Ureter (tissue), 1 donor: ENCODE data around the gene GPR61. TPM values are rescaled to one million over a fixed set of nuclear protein-coding genes. Genes with fewer than 3 reads are reported as not detected.
A peak's percentile ranks its signal among the peaks of the same experiment; 100 is the strongest.

Experiments
- DNase-seq: peaks from one replicate; pipeline ENCODE4 v3.0.0-alpha.2; 2020; ENCODE audit warnings: low spot score
- total RNA-seq: library from RNA; stranded (reverse); gene quantifications from one replicate; pipeline ENCODE4 v1.2.4, GENCODE V29; 2023
- donor health status: DM: yes; HTN: yes; CAD: no.

The GPR61 gene, protein sequence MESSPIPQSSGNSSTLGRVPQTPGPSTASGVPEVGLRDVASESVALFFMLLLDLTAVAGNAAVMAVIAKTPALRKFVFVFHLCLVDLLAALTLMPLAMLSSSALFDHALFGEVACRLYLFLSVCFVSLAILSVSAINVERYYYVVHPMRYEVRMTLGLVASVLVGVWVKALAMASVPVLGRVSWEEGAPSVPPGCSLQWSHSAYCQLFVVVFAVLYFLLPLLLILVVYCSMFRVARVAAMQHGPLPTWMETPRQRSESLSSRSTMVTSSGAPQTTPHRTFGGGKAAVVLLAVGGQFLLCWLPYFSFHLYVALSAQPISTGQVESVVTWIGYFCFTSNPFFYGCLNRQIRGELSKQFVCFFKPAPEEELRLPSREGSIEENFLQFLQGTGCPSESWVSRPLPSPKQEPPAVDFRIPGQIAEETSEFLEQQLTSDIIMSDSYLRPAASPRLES
- not detected for total RNA-seq

DNA sequence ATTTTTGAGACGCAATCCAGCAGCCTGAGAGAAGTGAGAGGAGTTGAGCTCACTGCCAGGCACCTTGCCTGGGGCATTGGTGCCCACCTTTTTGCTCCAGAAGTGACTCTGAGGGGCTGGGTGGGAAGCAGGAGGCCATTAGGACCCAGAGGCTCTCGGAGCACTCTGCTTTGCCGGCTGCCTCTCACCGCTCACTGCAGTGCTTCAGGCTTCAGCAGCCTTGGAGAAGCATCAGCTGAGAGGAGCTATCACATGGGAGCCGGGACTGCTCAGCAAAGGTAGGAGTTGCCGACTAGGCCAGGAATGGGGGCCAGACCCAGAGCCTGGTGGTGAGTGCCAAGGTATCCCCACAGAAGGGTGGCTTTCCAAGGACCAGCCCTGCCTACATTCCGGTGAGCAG is at the start of gene GPR61:
TSS of gene GPR61 (plus strand) at position 197 of the 400 bp plus-strand sequence. CDS start 3,151 bp downstream, outside the sequence.
- DNase-seq: no peak

DNA sequence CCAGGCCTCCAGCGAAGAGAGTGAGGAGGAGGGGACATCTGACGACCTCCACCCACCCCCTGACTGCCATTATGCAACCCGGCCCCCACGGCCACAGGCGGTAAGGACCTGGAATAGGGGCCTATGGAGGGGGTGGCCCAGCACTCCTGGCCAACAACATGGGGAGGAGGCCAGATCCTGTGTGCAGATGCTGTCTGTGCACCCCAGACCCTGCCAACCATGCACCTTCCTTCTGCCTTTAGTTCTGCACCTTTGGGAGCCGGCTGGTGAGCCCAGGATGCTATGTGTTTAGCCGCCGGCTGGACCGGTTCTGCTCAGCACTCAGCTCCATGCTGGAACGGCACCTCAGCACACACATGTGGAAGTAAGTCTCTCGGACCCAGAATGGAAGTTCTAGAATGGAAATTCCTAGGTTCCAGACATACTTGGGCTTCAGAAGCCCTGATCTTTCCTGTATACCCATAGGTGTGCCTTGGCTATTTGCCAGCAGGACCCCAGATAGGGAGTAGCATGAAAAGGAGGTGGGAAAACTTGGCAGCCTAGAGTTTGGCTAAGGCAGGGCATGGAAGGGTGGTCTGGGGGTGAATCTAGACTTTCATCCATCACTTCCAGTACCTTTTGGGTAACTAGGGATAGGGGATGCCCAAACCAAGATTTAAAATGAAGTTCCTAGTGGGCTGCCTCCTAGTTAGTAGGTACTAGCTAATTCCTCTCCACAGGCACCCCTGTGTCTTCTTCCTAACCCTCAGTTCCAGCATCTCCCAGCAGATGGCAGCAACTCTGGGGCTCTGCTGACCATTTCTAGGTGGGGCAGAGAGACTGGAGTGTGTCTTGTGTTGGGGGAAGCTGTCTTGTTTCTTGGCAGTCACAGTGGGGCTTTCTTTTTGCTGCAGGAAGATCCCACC is 49.4 kb upstream of the GPR61 start:
- DNase-seq: peak; percentile 77

DNA sequence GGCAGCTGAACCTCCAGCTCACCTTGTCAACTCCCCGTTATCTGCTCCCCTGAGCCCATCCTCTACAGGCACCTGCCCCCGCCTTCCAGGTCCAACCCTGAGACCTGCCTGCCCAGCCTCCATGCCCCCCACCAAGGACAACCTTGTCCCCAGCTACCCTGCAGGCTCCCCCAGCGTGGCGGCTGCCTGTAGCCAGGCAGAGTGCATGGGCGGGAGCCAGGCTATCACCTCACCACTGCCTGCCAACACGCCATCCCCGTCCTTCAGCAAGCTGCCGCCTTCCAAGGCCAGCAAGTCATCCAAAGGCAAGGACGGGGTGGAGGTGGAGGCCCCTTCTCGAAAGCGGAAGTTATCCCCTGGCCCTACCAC is 48.8 kb upstream of the GPR61 start:
- DNase-seq: no peak

DNA sequence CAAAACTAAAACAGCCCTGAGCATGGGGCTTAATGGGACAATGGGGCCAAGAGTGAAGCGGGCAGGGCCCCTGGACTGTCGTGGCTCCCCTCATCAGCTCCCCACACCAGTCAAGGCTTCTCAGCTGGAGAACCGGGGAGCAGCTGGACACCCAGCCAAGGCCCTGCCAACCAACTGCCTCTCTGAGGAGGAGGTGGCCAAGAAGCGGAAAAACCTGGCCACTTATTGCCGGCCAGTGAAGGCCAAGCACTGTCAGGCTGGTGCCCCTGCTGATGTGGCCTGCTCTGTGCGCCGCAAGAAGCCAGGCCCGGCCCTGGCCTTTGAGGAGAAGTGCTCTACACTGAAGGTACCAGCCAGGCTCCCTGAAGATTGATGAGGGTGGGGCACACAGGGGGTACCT is 48.3 kb upstream of the GPR61 start:
- no peak for DNase-seq

DNA sequence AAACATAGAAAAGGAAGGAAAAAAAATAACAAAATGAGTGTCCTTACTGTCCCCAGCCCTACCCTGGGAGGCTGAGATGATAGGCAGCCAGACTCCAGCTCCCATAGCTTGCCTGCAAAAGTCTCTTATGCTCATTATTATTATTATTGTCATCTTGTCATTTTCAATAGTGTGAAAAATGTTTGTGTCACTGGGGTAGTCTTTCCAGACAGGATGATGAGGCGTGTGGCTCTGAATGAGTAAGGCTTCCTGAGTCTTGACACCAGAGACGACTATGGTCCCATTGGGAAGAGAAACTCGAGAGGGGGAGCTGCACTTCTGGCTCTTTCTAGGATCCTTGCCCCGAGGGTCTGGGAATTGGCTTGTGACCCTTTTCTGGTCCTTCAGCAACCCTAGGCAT is 46.9 kb upstream of the GPR61 start:
- no peak for DNase-seq

DNA sequence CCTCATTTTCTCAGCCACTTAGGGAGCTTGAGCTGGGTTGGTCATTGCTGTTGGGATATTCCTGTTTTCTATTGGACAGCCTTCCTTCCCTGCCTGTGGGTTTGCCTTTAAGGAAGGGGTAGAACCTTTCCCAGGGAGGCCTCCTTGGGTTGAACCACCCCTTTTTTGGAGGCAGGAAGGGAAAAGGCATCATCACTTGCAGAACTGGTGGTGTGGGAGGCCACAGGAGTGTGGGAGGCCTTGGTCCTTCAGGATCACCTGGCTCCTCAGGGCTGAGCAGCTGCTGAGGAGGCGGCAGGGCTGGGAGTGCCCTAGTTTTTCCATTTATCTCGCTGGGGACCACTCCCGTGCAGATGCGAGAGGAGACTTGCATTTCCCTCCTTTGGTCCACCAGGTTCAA is 46.4 kb upstream of the GPR61 start:
- DNase-seq: no peak

DNA sequence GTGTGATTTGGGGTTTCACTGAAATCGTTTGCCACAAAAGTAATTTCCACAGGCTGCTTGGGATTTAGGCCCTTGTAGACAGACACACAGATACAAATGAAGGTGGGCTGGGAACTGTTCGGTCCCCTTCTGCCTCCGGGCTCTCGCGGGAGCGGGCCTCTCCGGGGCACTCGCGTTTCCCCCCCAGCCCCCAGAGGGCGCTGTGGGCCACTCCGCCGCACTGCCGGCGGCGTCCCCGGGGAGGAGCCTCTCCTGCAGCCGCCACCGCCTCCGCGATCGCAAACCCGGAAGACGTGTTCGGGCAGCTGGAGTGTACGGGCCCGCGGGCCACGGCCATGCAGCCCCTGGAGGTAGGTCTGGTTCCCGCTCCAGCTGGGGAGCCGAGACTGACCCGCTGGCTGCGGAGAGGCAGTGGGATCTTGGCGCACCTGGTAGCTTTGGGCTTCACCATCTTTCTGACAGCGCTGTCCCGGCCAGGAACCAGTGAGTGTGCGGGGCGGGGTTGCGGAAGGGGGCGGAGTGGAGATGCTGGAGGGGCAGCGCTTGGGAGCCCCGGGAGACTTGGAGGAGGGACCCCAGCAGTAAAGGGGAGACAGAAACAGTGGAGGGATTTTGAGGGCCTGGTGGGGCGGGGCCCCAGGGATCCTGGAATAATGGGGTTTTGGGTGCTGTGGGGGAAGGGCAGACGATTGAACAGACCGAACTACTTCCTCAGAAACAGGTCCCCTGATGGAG is 45.7 kb upstream of the GPR61 start, which contains the start of gene CYB561D1:
TSS of gene CYB561D1 (plus strand) at position 290 of the 735 bp plus-strand sequence. CDS start at position 336, 46 bp downstream.
- peak; percentile 89 for DNase-seq

DNA sequence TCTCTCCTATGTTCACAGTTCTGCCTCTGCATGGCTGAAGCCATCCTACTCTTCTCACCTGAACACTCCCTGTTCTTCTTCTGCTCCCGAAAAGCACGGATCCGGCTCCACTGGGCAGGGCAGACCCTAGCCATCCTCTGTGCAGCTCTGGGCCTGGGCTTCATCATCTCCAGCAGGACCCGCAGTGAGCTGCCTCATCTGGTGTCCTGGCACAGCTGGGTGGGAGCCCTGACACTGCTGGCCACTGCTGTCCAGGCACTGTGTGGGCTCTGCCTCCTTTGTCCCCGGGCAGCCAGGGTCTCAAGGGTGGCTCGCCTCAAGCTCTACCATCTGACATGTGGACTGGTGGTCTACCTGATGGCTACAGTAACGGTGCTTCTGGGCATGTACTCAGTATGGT is 43.9 kb upstream of the GPR61 start:
- DNase-seq: no peak

DNA sequence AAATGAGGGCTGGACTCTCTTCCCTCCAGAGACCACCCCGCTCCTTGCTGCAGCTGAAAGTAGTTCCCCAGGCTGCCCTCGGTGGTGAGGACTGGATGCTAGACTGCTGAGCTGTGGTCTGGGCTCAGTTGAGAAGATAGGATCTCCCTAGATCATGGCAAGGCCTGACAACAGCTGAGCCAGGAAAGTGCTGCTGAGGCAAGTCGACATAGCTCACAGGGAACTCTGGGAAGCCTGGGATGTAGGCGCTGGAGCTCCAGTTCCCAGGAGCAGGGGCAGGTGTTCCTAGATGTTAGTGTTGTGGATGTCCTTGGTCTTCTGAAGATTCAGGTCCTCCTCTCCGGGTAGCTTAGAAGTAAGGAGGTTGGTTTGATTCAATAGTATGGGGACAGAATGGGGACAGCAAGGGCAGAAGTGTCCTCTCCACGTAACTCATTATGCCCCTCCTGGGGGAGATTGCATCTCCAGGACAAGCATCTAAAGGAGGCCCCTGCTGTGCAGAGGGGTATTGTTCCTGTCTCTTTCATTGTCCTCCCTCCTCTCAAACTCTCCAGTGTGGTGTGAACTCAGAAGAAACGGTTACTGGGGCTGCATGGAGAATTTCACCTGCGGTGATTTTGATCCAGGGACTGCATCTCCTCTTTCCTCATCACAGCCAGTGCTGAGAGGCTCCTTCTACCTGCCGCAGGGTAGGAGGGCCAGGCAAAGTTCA is 42.1 kb upstream of the GPR61 start:
- no peak for DNase-seq

DNA sequence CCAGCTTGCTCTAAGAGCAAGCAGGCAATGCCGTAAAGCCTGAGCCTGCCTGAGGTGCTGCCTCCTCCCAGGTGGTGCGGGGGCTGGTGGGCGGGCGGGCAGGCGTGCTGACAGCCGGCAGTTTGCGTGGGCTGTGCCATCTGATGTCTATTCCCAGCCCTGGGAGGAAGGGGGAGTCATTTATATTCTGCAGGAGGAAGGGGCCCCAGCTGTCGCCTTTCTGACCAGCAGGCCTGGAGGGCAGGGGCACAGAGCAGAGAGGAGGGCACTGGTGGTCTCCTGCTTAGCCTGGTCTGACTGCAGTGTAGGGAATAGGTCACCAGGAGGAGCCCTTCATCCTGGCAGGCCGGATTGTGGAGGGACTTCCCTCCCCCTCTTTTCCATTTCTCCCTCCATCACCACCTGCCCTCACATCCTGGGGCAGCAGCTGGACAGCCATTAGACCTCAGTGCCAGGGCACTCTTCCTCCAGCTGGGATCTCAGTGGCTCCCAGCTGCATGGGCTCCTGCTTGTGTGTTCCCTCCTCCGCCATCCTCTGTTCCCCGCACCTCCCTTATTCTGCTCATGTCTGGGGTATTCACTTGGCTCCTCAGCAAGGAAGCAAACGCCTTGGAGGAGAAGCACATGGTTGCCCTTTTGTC is 41.4 kb upstream of the GPR61 start:
- DNase-seq: no peak

DNA sequence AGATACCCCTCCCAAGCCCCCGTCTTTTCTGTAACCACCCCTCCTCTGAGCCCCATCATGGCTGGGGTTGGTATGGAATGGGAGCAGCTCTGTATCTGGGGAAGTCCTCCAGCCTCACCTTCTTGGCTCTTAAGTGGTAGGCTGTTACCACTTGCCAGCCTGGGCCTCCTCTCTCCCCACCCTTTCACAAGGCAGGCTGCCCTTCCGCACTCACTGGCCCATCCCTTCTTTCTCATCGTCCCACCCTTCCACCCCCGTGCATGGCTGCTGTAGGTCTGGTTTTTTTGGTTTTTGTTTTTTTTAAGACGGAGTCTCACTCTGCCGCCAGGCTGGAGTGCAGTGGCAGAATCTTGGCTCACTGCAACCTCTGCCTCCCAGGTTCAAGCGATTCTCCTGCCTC is 40.6 kb upstream of the GPR61 start:
- DNase-seq: no peak

DNA sequence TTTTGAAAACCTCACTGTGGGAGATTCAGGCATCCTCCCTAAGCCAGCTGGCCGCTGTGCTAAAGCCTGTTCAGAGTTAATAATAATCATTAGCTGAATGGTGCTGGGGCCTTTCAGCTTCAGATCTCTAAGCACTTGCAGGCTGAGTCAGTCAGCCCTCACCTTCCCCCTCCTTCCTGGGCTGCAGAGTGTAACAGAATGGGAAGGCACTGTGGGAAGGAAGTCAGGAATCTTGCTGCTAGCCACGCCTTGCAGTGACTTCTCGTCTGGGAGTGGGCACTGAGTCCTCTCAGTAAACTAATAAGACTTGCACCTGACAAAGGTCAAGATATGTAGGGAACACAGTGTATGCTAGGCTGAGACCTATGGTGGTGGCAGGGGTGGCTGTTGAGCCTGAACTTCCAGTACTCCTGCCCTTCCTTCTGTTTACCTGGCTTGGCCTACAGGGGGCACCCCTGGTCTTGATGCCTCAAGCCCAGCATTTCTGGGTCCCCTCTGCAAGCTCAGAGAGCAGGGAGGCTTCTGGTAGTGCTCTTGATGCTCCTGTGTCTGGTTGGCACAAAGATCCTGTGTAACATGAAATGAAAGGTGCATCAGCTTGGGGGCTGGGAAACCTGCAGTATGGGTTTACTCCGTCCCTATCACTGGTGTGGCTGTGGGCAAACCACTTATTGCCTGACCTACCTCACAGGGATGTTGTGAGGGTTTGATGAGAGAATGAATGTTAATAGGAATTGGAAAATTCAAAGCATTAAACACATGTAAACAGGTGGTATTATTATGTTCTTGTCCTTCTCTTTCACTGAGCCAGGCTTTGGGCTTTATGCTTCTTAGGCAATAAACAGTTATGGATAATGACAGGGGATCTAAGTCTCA is 39.8 kb upstream of the GPR61 start:
- DNase-seq: no peak

DNA sequence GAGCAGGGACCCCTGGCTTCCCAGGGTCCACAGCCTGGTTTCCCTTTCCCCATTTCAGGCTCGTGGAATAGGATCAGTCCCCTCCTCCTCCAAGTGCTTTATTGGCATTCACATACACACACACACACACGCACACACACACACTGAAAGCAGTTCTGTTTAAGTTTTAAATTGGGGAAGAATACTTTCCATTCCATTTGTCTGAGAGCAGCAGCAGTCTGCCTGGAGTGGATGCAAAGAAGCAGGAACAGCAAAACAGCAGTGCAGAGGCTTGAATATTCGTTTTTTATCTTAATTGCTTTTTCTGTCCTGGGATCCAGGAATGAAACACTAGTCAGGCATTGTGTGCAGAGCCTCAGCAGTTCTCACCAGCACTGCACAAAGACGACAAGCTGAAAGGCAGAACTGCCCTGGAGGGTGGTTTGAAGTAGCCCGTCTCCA is 38.7 kb upstream of the GPR61 start:
- no peak for DNase-seq

DNA sequence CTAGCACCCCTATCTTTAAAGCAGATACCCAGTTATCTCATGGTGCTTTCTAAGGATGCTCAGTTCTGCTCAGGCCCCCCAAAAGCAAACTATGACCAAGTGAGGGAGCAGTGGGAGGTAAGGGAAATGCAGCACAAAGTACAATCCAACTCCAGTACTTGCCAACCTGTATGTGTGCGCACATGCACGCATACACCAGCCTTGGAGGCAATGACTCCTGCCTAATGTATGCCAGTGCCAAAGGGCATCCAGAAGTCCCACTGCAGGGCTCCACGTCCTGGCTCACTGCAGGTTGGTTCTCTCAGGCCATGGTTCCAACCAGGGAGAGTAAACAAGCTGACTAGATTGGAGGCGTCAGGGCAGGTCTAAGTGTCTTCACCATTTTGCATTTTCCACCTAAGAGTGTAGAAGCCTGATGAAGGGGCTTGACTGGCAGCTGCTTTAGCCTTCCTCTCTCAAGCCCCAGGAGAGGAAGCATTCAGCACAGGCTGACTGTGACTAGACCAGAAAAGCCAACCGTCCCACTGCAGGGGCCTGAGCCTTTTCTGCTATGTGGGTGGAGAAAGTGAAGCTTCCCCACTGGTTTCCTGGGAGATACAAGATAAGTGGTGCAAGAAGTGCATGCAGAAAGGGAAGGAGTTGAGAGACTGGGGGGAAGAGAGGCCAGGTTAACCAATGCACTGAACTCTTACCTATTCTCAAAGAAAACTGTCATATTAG is 37.9 kb upstream of the GPR61 start:
- DNase-seq: no peak

DNA sequence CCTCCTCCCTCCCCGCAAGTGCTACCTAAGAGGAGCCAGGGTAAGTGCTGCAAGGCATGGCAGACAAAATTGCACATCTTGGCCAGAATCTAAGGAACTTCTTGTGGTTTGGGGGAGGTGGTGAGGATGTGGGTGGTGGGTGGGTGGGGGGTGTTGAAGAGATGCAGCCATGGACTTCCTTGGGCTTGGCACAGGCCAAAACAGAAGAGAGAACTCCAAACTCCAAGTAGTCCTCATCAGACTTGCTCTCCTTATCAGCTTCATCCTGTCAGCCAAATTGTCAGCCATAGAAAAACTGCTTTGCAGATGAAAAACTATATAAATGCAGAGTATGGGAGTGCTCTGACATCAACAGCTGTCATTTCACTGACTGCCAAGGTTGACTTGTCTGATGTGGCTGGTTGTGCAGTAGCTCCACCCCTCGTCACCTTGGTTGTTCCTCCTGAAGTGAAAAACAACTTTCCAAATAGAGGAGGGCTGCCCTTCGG is 37.3 kb upstream of the GPR61 start:
- DNase-seq: no peak

DNA sequence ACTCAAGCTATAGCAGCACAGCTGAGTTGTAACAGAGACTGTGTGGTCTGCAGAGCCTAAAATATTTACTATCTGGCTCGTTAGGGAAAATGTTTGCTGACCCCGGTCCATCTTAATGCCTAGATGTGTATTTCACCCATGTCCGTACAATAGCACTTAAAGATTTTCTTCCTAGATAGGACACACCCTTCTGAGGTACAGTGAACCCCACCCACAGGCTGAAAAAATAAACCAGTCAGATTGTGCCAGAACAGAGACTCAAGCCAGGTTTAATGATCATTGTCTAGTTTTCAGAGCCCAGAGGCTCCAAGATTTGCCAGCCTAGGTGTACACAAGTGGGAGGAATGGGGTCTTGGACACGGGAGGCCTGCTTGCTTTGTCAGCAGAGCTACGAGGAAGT is 35.7 kb upstream of the GPR61 start:
- DNase-seq: no peak

DNA sequence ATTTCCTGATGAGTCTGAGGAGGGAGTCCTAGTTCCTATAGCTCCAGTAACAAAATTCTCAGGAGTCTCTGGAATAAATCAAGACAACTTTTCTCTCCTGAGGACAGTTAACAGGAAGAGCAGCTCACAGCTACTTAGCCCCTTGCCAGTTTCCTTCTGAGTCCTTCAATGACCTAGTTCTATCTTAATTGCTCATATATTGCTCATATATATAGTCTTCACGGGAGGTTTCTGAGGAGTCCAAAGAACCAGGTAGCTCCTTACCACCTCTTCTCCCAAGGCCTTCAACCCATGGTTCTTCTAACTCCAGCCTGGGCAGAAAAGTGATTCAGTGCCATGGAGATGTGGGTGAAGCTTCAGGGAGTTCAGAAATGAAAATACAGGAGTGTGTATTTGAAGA is 34.7 kb upstream of the GPR61 start:
- no peak for DNase-seq

DNA sequence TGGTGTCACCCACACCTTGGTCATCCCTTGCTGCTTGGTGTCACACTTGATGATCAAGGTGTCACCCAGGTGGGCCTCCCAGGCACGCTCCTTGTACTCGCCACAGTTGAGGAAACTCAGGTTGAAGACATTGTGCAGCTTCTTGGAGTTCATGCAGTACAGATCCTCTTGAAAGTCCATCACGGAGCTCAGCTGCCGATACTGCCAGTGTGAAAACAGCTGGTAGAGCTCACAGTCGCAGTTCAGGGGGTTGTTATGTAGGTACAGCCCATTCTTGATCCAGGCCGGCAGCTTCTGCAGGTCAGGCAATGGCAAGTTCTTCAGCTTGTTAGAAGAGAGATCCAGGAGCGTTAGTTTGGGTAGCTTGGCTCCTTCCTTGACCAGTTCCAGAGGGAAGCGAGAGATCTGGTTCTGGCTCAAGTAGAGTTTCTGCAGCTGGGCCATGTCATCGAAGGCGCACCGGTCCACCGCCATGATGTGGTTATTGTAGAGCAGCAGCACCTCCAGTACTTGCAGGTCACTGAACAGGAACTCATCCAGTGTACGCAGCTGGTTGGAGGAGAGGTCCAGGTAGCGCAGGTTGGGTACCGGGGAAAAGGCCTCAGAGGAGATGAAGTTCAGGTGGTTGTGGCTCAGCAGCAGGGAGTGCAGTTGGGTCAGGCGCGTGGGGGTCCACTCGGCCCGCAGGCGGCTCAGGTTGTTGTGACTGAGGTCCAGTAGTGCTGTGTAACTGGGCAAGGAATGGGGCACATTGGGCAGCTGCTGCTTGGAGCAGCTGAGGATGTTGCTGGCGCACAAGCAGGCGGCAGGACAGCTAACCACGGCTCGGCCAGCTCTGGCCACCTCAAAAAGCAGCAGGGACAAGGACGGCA is 31.4 kb upstream of the GPR61 start:
- DNase-seq: no peak
